ENCODE measurements around the gene ARHGAP26. TPM values are rescaled to one million over a fixed set of nuclear protein-coding genes. Genes with fewer than 3 reads are reported as not detected.

ARHGAP26 gene
- total RNA-seq, 1 experiment from 2014 or later: 65.5 TPM

DNA sequence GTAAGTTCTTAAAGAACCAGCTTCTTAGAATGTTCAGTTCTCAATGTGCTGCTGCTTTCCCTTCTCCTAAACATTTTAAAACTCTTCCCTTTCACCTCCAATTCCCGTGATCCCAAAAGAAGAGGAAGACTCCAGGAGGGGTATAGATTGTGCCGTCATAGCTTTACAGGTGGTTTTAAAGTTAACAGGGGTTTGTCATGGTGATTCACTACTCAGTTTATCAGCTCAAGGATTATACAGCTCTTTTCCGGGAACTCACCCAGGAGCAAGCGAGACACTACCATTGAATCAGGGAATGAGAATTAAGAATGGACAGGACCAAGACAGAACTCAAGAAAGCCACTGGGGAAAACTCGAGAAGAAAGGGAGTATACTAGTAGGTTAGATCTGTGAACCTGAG lies 454.5 kb downstream of the ARHGAP26 start:
- DNase-seq (ENCODE audit: low read depth, low spot score) (no peak), ATAC-seq (no peak)
- BruUV-seq (replicated peaks): no TSS peak
- ChIA-PET CTCF (no interaction called here), POLR2A (no interaction called here)
- Histone ChIP-seq H3K4me1 (ENCODE audit: control insufficient read depth, insufficient read depth, low read length) (peaks cover 12% of the 10 kb centered on the region), H3K4me3 (ENCODE audit: low read depth in 2 of 2, low read length in 2 of 2) (no peak overlapping the region), H3K36me3 (ENCODE audit: control insufficient read depth, insufficient read depth, low read length) (no peaks in the 10 kb centered on the region), H3K27me3 (ENCODE audit: control insufficient read depth, insufficient read depth, low read length) (no peaks in the 10 kb centered on the region), H3K9me3 (ENCODE audit: control insufficient read depth, insufficient read depth, low read depth, low read length) (no peaks in the 10 kb centered on the region), H3K27ac (ENCODE audit: low read length) (no peak overlapping the region)
- intact Hi-C loops (cut with micrococcal nuclease; ENCODE audit: unreplicated experiment): no loop called here
- TF ChIP-seq SIN3A (IDR thresholded peaks at IDR 0.05; ENCODE audit: borderline replicate concordance, insufficient read depth, low read depth, low read length): no peak
- no peak for TF ChIP-seq POLR2AphosphoS5 (IDR thresholded peaks at IDR 0.05; ENCODE audit: low read depth, low read length)
- TF ChIP-seq CTCF (IDR thresholded peaks at IDR 0.05): no peak
- TF ChIP-seq, protein P1, sequence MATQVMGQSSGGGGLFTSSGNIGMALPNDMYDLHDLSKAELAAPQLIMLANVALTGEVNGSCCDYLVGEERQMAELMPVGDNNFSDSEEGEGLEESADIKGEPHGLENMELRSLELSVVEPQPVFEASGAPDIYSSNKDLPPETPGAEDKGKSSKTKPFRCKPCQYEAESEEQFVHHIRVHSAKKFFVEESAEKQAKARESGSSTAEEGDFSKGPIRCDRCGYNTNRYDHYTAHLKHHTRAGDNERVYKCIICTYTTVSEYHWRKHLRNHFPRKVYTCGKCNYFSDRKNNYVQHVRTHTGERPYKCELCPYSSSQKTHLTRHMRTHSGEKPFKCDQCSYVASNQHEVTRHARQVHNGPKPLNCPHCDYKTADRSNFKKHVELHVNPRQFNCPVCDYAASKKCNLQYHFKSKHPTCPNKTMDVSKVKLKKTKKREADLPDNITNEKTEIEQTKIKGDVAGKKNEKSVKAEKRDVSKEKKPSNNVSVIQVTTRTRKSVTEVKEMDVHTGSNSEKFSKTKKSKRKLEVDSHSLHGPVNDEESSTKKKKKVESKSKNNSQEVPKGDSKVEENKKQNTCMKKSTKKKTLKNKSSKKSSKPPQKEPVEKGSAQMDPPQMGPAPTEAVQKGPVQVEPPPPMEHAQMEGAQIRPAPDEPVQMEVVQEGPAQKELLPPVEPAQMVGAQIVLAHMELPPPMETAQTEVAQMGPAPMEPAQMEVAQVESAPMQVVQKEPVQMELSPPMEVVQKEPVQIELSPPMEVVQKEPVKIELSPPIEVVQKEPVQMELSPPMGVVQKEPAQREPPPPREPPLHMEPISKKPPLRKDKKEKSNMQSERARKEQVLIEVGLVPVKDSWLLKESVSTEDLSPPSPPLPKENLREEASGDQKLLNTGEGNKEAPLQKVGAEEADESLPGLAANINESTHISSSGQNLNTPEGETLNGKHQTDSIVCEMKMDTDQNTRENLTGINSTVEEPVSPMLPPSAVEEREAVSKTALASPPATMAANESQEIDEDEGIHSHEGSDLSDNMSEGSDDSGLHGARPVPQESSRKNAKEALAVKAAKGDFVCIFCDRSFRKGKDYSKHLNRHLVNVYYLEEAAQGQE (IDR thresholded peaks at IDR 0.05; ENCODE audit: insufficient read depth in 1 of 2, low read depth in 2 of 2, low read length in 1 of 2): no peak
- no peak for TF ChIP-seq TCF7L2 (IDR thresholded peaks at IDR 0.05; ENCODE audit: low read depth, low read length)
- in situ Hi-C loops (cut with HindIII; ENCODE audit: low pct_unique_long_range_greater_than_20kb, low sequenced_read_pairs): no loop called here

- TF ChIP-seq SIN3A (IDR thresholded peaks at IDR 0.05; ENCODE audit: borderline replicate concordance, insufficient read depth, low read depth, low read length) (no peak), CTCF (IDR thresholded peaks at IDR 0.05) (no peak)
- peak overlapping the region; percentile 60; the same call in 1 of the 2 replicates for H3K27ac ChIP-seq (ENCODE audit: low read length)
- DNase-seq (ENCODE audit: low read depth, low spot score) (no peak), ATAC-seq (no peak)
- no peaks in the 10 kb centered on the region for H3K9me3 ChIP-seq (ENCODE audit: control insufficient read depth, insufficient read depth, low read depth, low read length)
- ChIA-PET CTCF (no interaction called here), POLR2A (no interaction called here)
- H3K4me1 ChIP-seq (ENCODE audit: control insufficient read depth, insufficient read depth, low read length): peaks cover 16% of the 10 kb centered on the region
- intact Hi-C loops (cut with micrococcal nuclease; ENCODE audit: unreplicated experiment): no loop called here
- BruUV-seq (replicated peaks): no TSS peak
- H3K4me3 ChIP-seq (ENCODE audit: low read depth in 2 of 2, low read length in 2 of 2): no peak overlapping the region
- in situ Hi-C loops (cut with HindIII; ENCODE audit: low pct_unique_long_range_greater_than_20kb, low sequenced_read_pairs): no loop called here
- no peaks in the 10 kb centered on the region for H3K36me3 ChIP-seq (ENCODE audit: control insufficient read depth, insufficient read depth, low read length)
- no peaks in the 10 kb centered on the region for H3K27me3 ChIP-seq (ENCODE audit: control insufficient read depth, insufficient read depth, low read length)
Measured at GRCh38 chr5:143225511-143225910, 455.3 kb downstream of the ARHGAP26 start.
